NCI-H748 (cell line): Measurements from ENCODE around the gene SHISA6.

Source experiments
- DNase-seq: peaks from one replicate; lab custom pipeline; 2025; ENCODE audit not compliant: unreplicated experiment; lab: John Stamatoyannopoulos, UW

SHISA6 gene

GRCh38 chr17:11438673-11439072 lies 197.7 kb downstream of the SHISA6 start:
- DNase-seq = no peak

GRCh38 chr17:11441004-11441403 lies 200.0 kb downstream of the SHISA6 start:
- DNase-seq = no peak

- no peak for DNase-seq
Observed at GRCh38 chr17:11446316-11446715, 205.3 kb downstream of the SHISA6 start.

DNA sequence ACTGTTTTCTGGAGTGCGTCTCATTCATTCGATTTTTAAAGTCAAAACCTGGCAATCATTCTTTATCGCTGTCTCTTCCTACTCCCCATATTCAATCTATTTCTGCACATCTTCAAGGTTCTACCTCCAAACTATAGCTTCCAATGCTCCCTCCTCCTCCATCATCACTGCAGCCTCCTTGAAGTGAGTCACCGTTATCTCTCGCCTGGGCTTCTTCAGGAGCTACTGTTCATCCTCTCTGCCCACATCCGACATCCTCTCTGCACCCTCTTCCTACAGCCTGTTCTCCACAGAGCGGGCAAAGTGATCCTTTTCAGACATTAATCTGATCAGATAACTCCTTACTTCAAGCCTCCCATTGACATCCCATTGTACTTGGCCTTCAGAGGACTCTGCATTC lies 213.1 kb downstream of the SHISA6 start:
- no peak for DNase-seq

- DNase-seq = no peak
Observed at GRCh38 chr17:11458279-11458678, 217.3 kb downstream of the SHISA6 start.

GRCh38 chr17:11459861-11460331 lies 218.9 kb downstream of the SHISA6 start:
- no peak for DNase-seq

DNA sequence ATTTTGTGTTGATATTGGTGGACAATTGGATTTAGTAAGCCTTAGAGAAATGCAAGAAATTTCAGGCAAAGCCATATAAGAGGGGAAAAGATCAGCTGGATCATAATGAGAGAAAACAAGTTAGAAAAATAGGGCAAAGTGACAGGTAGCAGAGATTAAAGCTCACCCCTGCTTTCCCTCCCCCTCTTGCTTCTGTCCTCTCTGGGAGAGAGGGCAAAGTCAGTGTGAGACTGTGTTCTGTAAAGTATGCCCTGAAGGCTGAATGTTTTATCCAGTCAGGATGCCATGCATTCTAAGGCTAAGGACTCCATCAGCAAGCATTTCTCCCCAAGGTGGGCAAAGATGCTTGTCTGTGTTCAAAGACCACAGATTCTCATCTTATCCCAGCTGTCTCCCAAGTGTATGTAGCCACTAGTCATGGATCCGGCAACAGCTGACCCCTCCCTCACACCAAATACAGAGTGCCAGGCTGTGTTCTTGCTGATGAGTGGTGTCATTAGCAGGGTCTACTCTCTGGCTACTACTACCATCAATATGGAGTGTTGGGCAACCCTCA lies 221.1 kb downstream of the SHISA6 start:
- DNase-seq = no peak

DNA sequence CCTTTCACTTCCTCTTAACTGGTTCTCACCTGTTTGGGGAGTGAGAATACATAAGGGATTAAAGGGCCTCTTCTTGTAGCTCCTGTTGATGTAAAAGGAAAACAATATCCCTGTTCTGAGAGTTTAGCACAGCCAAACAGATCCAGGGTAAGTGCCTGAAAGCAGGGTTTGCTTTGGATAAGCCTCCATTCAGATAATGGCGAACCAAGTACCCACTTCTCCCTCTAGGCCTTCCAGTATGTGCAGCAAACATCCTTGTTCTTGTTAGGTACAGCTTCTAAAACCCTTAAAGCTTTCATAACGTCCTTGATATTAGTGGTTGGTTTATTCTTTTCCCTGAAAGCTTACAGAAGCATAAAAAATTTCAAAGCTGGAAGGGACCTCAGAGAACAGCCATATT lies 226.6 kb downstream of the SHISA6 start:
- no peak for DNase-seq

DNA sequence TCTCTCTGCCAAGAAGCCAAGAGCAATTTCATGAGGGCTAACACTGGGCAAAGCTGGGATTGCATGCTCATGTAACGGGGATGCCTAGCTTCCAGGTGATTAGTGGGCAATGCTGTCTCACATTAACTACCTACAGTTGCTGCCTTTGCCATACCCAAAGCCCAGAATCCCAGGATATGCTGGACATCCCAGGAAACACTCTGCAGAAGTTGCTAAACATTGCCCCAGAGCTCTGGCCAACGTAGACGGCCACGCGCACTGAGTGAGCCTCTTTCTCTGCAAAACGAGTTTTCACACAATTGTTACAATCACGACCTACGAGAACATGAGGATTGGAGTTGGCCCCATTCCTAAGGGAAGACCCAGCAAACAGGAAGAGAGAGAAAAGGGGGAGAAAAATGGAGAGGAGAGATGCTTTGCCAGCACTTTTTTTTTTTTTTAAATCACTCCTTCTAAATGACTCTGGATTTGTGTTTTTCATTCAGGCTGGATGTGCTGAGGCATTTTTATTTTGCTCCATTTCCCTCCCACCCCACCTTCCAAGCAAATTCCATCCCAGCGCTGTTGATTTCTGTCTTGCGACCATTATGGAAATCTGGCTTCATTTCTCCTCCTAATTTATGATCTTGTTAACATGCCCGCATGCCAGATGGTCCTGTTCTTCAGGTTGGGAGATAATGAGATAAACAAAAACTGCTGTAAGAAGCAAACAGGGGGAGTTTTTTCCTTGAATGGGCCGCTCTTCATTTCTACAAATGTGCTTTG lies 244.5 kb downstream of the SHISA6 start:
- DNase-seq = no peak

GRCh38 chr17:11486101-11486867 lies 245.3 kb downstream of the SHISA6 start:
- no peak for DNase-seq

- DNase-seq = no peak
Observed at GRCh38 chr17:11486868-11487310, 245.9 kb downstream of the SHISA6 start.

DNA sequence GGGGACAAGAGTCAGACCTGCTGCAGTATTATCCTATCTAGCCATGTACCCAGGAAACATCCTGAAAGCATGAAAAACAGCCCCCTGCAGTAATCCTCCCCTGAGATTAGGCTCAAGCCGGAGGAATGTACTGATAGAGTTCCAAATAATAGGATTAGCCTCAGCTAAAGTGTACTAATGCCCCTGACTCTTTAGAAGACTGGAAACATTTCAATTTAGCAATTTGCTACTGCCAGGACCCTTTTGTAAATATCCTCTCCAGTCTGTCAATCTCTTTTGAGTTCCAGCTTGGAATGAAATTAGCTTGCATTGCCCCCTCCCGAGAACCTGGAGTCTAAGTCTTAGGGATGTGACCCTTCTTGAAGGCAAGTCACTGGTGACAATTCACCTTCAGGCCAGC lies 246.5 kb downstream of the SHISA6 start:
- DNase-seq = no peak

DNA sequence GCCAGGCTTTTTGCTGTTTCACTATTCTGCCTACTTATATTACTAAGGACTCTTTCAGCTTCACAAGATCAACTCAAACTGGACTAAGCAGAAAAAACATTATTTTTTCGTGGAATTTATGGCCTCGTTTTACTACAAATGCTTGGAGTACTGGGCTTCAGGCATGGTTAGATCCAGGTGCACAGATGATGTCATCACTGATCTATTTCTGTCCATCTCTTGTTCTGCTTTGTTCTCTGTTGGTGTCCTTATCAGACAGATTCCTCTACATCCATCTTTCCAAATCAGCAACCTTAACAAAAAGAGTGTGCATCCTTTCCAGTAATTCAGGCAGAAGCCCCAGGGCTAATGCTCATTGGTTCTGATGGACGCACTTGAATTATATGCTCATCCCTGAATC lies 247.4 kb downstream of the SHISA6 start:
- no peak for DNase-seq

DNA sequence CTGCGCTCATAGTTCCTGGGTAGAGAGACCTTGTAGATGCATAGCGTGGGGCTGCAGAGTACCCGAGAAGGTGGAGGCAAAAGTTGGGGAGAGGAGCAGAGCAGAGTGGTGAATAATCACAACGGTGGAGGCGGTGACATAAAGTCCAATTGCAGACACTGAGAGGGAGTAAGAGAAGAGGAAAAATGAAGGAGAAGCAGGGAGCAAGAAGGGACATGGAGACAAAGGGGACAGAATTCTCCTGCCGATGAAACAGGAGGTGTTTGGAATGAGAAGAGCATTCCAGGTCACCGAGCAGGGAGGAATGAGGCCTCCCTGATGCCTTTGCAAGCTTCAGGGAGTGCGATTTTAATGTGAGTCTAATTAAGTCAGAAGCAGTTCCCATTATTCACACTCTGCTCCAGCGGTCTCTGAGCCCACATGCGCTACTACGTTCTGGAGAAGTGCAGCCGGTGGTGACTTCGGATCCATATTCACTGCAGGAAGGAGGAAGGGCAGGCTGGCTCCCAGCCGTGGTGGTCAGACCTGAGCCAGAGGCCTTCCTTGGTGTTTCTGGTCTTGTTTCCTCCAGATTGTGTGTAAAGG lies 249.2 kb downstream of the SHISA6 start:
- no peak for DNase-seq

GRCh38 chr17:11492511-11492910 lies 251.5 kb downstream of the SHISA6 start:
- DNase-seq = no peak

DNA sequence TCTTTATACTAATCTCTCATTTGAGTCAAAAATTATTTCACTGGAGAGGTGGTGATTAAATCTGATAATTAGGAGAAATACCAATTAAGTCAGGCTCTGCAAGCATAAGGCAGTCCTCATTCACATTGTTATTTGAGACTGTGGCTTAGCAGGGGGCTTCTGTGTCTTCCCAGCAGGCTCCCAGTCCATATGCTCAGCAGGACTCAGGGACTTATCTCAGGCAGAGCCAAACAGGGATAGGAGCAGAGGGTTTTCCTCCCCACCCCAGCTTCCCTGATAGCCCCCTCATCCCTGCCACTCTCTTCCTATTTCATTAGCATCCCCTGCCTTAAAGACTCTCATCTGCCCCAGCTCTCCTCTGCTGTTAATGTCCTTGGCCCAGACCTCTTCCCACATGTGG lies 252.9 kb downstream of the SHISA6 start:
- no peak for DNase-seq

DNA sequence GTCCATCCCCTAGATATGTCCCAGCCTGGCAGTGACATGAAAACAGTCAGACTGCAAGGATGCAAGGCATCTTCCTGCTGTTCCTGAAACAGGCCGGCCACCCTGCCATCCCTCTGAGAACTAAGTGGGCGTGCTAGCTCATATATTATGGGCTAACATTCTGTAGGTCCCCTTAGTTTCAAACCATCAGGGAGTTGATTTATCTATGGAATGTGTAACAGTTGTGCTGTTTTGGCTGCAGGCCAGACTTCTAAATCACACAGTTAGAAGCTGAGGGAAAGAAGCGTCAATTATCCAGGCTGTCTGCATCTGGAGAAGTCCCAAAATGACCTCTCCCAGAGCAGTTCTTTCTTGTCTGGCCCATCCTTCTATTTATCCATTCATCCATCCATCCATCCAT lies 254.6 kb downstream of the SHISA6 start:
- no peak for DNase-seq

DNA sequence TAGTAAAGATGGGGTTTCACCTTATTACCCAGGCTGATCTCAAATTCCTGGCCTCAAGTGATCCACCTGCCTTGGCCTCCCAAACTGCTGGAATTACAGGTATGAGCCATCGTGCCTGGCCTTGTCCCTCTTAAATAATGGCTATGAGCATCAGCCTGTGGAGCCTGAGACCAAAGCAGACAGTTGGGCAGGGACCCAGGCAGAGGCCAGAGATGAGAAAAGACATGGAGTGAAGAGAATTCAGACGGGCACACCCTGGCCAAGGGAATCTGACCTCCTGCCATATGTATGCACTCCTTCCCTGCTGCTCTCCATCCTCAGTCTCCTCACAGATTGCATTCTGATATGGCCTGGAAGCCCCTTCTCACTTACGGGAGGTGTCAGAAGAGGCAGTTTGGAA lies 258.9 kb downstream of the SHISA6 start:
- no peak for DNase-seq

GRCh38 chr17:11503308-11504035 lies 262.5 kb downstream of the SHISA6 start:
- no peak for DNase-seq

DNA sequence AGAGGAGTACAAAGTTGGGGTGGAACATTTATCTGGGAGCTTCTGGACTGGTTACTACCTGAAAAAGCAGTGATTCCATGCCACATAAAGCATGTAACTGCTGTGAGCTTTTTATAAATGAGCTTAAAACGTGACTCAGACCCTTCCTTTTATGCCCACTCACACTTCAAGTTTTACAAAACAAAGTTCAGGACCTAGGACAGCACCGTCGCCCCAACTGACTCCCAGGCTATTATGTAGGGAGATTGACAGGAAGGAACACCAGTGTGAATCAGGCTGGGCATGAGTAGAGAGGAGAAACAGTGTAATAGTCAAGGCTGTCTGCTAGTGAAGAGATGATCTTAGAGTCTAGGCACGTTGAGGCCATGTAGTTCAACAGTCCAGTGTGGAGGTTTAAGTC lies 265.6 kb downstream of the SHISA6 start:
- DNase-seq = no peak

DNA sequence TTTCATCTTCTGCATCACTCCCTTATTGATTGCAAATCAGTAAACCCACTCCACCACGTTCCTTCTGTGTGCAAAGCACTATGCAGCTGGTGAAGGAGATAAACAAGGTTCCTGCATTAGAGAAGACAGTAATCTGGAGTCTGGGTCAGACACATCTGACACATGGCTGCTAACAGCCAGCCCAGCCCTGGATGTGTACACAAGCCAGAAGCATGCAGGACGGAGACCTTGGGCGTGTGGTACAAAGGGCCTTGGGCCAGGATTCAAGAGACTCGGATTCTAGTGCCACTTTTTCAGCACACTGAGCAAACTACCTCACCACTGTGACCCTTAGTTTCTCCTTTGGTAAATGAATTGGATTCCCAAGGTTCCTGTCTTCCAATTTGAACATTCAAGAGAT lies 270.7 kb downstream of the SHISA6 start:
- no peak for DNase-seq
